Muscle of arm (tissue), 12 donors: ENCODE data around the gene EYS. TPM values are rescaled to one million over a fixed set of nuclear protein-coding genes. Genes with fewer than 3 reads are reported as not detected.
"Not testable (repeated sequence)": the region's sequence is repeated elsewhere in the genome, so short reads cannot be mapped to it uniquely, and the experiment has no call there.

Source experiments
- DNase-seq: peaks from one replicate; pipeline ENCODE4 v3.0.0-alpha.2; 2013
- polyA plus RNA-seq, 12 donors: library from polyadenylated mRNA; unstranded; fragments of 120-200 nt; gene quantifications; one replicate each; pipeline ENCODE4 v1.2.1, GENCODE V29; 2013; ENCODE audit not compliant: insufficient read length in 12 of 12

EYS gene
- polyA plus RNA-seq, 12 donors = 0.27 to 0.80 (median 0.46) TPM; not detected in 2

GRCh38 chr6:63738190-63738589, 1968.8 kb downstream of the EYS start:
- DNase-seq = not testable (repeated sequence)

- DNase-seq = no peak
Measured at GRCh38 chr6:63734923-63735322, 1972.1 kb downstream of the EYS start.

GRCh38 chr6:63732336-63732735, 1974.7 kb downstream of the EYS start:
- no peak for DNase-seq

- DNase-seq = no peak
Measured at GRCh38 chr6:63731930-63732329, 1975.1 kb downstream of the EYS start.

GRCh38 chr6:63730311-63730710, 1976.7 kb downstream of the EYS start:
- DNase-seq = no peak

GRCh38 chr6:63724721-63725120, 1982.3 kb downstream of the EYS start:
- DNase-seq = no peak

- DNase-seq = no peak
Measured at GRCh38 chr6:63721181-63721580, 1985.8 kb downstream of the EYS start.

GRCh38 chr6:63716169-63716568, 1990.9 kb downstream of the EYS start:
- no peak for DNase-seq

GRCh38 chr6:63714091-63714490, 1992.9 kb downstream of the EYS start:
- no peak for DNase-seq

GRCh38 chr6:63713332-63713731, 1993.7 kb downstream of the EYS start:
- DNase-seq = no peak

GRCh38 chr6:63709148-63709547, 1997.9 kb downstream of the EYS start:
- no peak for DNase-seq

GRCh38 chr6:63708631-63709030, 1998.4 kb downstream of the EYS start:
- DNase-seq = no peak

- DNase-seq = no peak
Measured at GRCh38 chr6:63706630-63707029, 2000.4 kb downstream of the EYS start.

GRCh38 chr6:63705707-63706106, 2001.3 kb downstream of the EYS start:
- DNase-seq = no peak

- DNase-seq = no peak
Measured at GRCh38 chr6:63690221-63690620, 2016.8 kb downstream of the EYS start.

- no peak for DNase-seq
Measured at GRCh38 chr6:63689421-63689820, 2017.6 kb downstream of the EYS start.

- DNase-seq = no peak
Measured at GRCh38 chr6:63685446-63686379, 2021.3 kb downstream of the EYS start.

- DNase-seq = no peak
Measured at GRCh38 chr6:63683071-63683603, 2023.9 kb downstream of the EYS start.

GRCh38 chr6:63677282-63677681, 2029.7 kb downstream of the EYS start:
- DNase-seq = no peak

- no peak for DNase-seq
Measured at GRCh38 chr6:63676412-63677114, 2030.5 kb downstream of the EYS start.

- DNase-seq = no peak
Measured at GRCh38 chr6:63675138-63675537, 2031.9 kb downstream of the EYS start.

GRCh38 chr6:63674635-63675034, 2032.4 kb downstream of the EYS start:
- DNase-seq = no peak

GRCh38 chr6:63673692-63674091, 2033.3 kb downstream of the EYS start:
- no peak for DNase-seq
